ENCODE results near the gene ALKBH4. TPM values are rescaled to one million over a fixed set of nuclear protein-coding genes. Genes with fewer than 3 reads are reported as not detected.

Gene ALKBH4
- total and polyA plus RNA-seq, 2 of the 8 experiments (the other 6 are each of a cell fraction or from before 2014, with no cell fraction given): 10.2 to 16.6 TPM

DNA sequence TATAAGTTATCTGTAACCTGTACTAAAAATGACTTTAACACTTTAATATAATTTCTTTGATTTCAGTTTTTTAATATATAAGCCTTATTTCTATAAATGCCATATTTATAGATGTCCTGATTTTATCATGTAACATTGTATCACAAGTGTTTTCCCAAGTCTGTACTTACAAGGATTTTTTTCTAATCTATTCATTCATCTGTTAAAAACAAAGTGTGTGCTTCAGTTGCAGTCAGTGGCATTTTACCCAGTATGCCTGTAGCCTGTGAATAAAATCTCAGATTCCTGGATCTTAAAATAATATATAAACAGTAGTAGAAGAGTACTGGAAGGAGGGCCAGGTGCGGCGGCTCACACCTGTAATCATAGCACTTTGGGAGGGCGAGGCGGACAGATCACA lies 51.1 kb downstream of the ALKBH4 start:
- Histone ChIP-seq H3K36me3 (ENCODE audit: control insufficient read depth in 2 of 4, insufficient read depth in 4 of 4, low read length in 3 of 4) (peaks cover 3 to 34% (median 20%) of the 10 kb centered on the region in 4 experiments; a peak in 7 of 8 replicates), H2BK12ac (ENCODE audit: low read depth, low read length) (no peak overlapping the region)
- CTCF ChIA-PET (ENCODE audit: partially characterized antibody): interaction anchor here (0.9 to 4.1 kb wide), 8 partner anchors 9 to 96 kb away, joined by 3 to 42 read pairs (median 7); no protein-coding TSS in a partner anchor

More for the DNA sequence above, 51.1 kb downstream of the ALKBH4 start:
- Histone ChIP-seq H4K20me1 (replicated peaks in 1 of 2; ENCODE audit: control insufficient read depth in 1 of 2, insufficient read depth in 2 of 2, low read length in 2 of 2) (peaks cover 0 to 13% of the 10 kb centered on the region in 2 experiments), H3K4ac (replicated peaks; ENCODE audit: insufficient read length, low read depth, low read length) (no peak overlapping the region), H3K79me2 (ENCODE audit: control insufficient read depth in 1 of 2, insufficient read depth in 2 of 2, low read length in 2 of 2) (no peaks in the 10 kb centered on the region; a peak in 1 of 4 replicates), H2BK120ac (replicated peaks; ENCODE audit: low read depth, low read length) (no peak overlapping the region), H3K56ac (replicated peaks; ENCODE audit: insufficient read length, low read depth, low read length) (no peak overlapping the region), H3K23me2 (ENCODE audit: low read depth, low read length) (no peaks in the 10 kb centered on the region), H3K4me2 (ENCODE audit: insufficient read depth in 1 of 2, low read depth in 2 of 2, low read length in 2 of 2) (no peak overlapping the region), H3K79me1 (ENCODE audit: low read depth, low read length) (no peaks in the 10 kb centered on the region; the same call in none of the 2 replicates), H2BK20ac (ENCODE audit: low read length) (no peak overlapping the region), H3K9ac (replicated peaks in 1 of 4; ENCODE audit: extremely low read depth in 1 of 4, low read depth in 3 of 4, low read length in 3 of 4) (no peak overlapping the region), H4K5ac (ENCODE audit: insufficient read length, low read depth, low read length) (no peak overlapping the region), H3K4me1 (replicated peaks in 1 of 4; ENCODE audit: control insufficient read depth in 3 of 4, insufficient read depth in 4 of 4, low read length in 3 of 4) (no peaks in the 10 kb centered on the region), H3K27me3 (replicated peaks in 1 of 4; ENCODE audit: control insufficient read depth in 3 of 4, extremely low read depth in 1 of 4, insufficient read depth in 3 of 4, low read length in 3 of 4) (no peaks in the 10 kb centered on the region), H3K14ac (ENCODE audit: insufficient read length) (no peak overlapping the region), H2BK15ac (ENCODE audit: low read length) (no peak overlapping the region), H3K18ac (ENCODE audit: extremely low read depth, low read length) (no peak overlapping the region), H4K8ac (ENCODE audit: extremely low read depth, insufficient read depth, low read length) (no peak overlapping the region), H2BK5ac (ENCODE audit: low read depth, low read length) (no peak overlapping the region), H3K27ac (ENCODE audit: low read depth, low read length) (no peak overlapping the region), H3K4me3 (ENCODE audit: extremely low read depth in 1 of 4, insufficient read depth in 2 of 4, low read depth in 3 of 4, low read length in 4 of 4) (no peak overlapping the region), H2AK5ac (ENCODE audit: low read depth, low read length) (no peak overlapping the region), H2AFZ (ENCODE audit: low read length) (no peak overlapping the region), H4K91ac (replicated peaks; ENCODE audit: insufficient read length, low read length) (no peak overlapping the region), H3K23ac (ENCODE audit: insufficient read length) (no peak overlapping the region), H3K9me3 (ENCODE audit: insufficient read depth in 2 of 2, low read depth in 1 of 2, low read length in 1 of 2) (peaks cover 0 to 3% of the 10 kb centered on the region in 2 experiments; a peak in 1 of 4 replicates)
- WGBS, 2 experiments (ENCODE audit: extremely low coverage in 1 of 2, insufficient coverage in 1 of 2, insufficient read length in 1 of 2, insufficient replicate concordance in 2 of 2, low coverage in 1 of 2, low lambda C conversion rate in 2 of 2, missing lambda C conversion rate in 1 of 2): 97% methylated on average over 4 of the region's 4 CpGs; no CpG with 5 or more reads in 1 of the 2 experiments
- TF ChIP-seq EP300 (IDR thresholded peaks at IDR 0.05; ENCODE audit: borderline replicate concordance in 1 of 2, low read depth in 2 of 2, low read length in 2 of 2): no peak
- no peak for TF ChIP-seq GABPA (IDR thresholded peaks at IDR 0.05; ENCODE audit: borderline replicate concordance, insufficient read depth, low read length)
- no peak for TF ChIP-seq KDM5A (IDR thresholded peaks at IDR 0.05; ENCODE audit: low read length)
- TF ChIP-seq MAX (IDR thresholded peaks at IDR 0.05): no peak
- DNase-seq (ENCODE audit: low read depth in 1 of 2, low spot score in 2 of 2) (no peak), FAIRE-seq (no peak)
- POLR2A ChIA-PET (ENCODE audit: partially characterized antibody): interaction anchor here (0.9 to 2.7 kb wide), 4 partner anchors 10 to 104 kb away, joined by 3 to 6 read pairs (median 5); no protein-coding TSS in a partner anchor
